AG09319 (cell line): ENCODE measurements around the gene RTEL1.

Source experiments
- DNase-seq: peaks from one replicate; pipeline ENCODE4 v3.0.0-alpha.2; 2010; ENCODE audit warnings: low read depth; ENCODE audit errors: extremely low read depth
- CTCF ChIP-seq: IDR thresholded peaks from 2 replicates; pipeline ENCODE4 v1.5.1; 2011; ENCODE audit warnings: low read depth, mild to moderate bottlenecking, inconsistent platforms, low read length, moderate library complexity

Gene RTEL1

GRCh38 chr20:63691711-63692435 is 33.8 kb downstream of the RTEL1 start:
- no peak for DNase-seq

DNA sequence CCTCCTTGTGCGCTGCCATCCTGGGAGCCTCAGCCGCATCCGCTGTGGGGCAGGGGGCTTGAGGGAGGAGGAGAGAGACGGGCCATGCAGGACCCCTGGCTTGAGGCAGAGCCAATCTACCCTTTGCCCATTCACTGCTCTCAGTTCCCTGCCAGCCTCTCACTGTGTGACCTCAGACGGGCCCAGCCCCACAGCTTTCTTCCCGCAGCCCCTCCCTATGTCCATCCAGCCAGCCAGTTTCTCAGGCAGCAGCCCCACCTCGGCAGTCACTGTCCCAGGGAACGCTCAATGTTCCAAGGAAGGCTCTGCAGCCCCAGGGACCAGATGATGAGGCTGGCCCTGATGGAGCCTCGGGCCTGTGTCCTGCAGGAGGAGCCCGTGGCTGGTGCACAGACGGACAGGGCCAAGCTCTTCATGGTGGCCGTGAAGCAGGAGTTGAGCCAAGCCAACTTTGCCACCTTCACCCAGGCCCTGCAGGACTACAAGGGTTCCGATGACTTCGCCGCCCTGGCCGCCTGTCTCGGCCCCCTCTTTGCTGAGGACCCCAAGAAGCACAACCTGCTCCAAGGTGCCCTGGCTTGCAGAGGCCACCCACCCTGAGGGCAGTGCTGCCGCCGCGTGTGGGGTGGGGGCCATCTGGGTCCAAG is 34.4 kb downstream of the RTEL1 start:
- no peak for DNase-seq

More at GRCh38 chr20:63691711-63692435, 33.8 kb downstream of the RTEL1 start:
- TF ChIP-seq CTCF, result no peak

GRCh38 chr20:63693083-63693732 is 35.1 kb downstream of the RTEL1 start:
- no peak for DNase-seq
- no peak for TF ChIP-seq CTCF

More for the DNA sequence above, 34.4 kb downstream of the RTEL1 start:
- TF ChIP-seq CTCF, result no peak; the same call in 1 of the 2 replicates

DNA sequence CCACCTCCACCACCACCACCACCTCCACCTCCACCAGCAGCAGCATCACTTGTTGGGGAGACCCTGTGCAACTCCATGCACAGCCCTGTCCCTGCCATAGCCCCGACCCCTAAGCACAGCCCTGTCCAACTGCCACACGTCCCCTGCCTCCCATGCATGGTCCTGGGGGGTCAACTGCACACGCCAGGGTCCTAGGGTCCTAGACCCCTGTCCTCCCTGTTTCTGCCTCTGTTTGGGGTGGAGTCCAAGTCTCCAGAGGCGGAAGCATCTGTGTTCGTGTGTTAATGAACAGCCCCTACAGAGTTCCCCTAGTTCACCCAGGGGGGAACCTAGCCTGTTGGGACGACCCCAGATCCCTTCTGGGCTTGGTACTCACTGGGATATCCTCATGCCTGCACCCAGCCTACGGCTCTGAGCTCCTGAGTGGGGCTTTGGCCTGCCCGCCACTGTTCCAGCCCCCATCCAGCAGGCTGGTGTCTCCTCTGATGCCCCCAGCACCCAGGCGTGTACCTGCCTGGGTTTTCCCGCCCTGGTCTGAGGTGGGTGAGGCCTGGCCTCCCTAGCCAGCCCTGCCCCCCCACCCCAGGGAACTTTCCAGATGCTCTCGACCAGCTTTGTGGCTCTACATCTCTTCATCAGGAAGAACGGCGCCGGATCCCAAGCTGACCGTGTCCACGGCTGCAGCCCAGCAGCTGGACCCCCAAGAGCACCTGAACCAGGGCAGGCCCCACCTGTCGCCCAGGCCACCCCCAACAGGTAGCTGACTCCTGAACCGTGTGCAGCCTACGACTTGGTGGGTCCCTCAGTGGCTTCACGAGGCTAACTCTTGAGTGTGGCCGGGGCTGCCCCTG is 35.8 kb downstream of the RTEL1 start:
- TF ChIP-seq CTCF, result no peak
- DNase-seq, result no peak

DNA sequence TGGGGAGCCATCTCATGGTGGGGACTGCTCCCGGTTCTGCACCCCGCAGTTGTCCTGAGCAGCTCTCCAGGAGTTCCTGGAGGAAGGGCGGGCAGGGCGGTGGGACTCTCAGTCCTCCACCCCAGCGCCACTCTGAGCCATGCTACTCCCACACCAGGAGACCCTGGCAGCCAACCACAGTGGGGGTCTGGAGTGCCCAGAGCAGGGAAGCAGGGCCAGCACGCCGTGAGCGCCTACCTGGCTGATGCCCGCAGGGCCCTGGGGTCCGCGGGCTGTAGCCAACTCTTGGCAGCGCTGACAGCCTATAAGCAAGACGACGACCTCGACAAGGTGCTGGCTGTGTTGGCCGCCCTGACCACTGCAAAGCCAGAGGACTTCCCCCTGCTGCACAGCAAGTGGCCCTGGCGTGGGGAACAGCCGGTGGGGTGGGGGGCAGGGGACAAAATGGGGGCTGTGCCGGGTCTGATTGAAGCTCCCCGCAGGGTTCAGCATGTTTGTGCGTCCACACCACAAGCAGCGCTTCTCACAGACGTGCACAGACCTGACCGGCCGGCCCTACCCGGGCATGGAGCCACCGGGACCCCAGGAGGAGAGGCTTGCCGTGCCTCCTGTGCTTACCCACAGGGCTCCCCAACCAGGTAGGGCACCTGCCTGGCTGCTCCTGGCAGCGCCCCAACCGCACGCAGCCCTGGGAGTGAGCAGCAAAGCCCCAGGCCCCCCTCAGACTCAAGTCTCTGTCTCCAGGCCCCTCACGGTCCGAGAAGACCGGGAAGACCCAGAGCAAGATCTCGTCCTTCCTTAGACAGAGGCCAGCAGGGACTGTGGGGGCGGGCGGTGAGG is 36.7 kb downstream of the RTEL1 start:
- no peak for TF ChIP-seq CTCF
- no peak for DNase-seq

GRCh38 chr20:63695424-63696305 is 37.6 kb downstream of the RTEL1 start:
- no peak for TF ChIP-seq CTCF
- no peak for DNase-seq
